Smooth muscle cell of the brain vasculature (primary cell): ENCODE measurements around the gene NTN1.

Experiments used
- DNase-seq: peaks from one replicate; pipeline ENCODE4 v3.0.0-alpha.2; 2012; ENCODE audit warnings: low read depth, low spot score

The NTN1 gene

GRCh38 chr17:9231449-9232154, 210.3 kb downstream of the NTN1 start:
- DNase-seq: no peak

DNA sequence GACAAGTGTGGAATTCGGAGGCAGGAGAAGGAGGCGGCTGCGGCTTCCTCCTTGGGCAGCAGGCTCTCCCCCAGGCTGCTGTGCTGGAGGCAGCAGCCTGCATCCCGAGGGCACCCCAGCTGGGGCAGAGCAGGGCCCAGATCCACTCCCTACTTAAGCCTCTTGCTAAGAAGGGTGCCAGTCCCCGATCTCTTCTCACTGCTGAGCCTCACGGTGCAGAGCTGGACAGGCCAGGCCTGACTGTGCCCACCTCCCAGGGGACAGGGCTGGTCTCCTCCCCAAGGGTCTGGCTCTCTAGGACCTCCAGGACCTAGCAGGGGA, 210.8 kb downstream of the NTN1 start:
- DNase-seq: no peak

DNA sequence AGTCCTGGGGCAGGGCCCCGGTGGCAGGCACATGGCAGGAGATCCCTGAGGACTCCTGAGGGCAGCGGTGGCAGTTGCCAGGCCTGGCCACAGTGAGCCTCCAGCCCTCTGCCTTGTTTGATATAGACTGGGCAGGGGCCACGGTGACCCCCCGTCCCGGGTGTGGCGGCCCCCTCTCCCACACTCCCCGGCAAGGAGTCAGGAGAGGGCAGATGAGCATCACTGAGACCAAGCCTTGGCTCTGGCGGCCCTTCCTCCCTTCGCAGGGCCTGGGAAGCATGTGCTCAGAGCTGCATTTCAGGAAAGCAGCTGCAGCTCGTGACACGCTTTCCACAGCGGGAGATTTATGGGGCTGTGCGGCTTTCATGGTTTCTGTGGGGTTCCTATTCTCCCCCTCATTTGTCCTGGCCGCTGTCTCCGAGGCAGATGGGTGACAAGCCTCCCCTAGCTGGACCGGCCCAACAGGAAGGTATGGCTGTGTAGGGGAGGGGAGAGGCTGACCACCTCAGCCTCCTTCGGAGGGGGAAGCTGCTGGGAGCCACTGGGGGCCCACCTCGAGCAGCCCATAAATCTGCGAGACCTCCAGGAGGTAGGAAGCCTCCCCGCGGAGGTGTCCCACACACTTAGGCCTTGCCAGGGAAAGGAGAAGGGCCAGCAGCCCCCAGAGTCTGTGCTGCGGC, 211.4 kb downstream of the NTN1 start:
- no peak for DNase-seq

DNA sequence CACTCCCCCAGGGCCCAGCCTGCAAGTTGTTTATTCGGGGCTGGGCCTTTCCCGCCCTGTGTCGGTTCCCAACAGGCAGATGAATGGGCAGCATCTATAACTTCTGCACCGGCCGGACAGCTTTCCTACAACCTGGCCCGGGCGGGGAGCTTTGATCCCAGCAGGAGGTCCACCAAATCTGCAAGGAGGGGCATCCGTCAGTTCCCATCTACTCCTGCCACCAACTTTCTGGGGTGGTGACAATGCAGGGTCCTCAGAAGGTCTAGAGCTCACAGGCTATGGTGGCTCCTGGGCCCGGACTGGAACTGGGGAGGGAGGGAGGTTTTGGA, 211.9 kb downstream of the NTN1 start:
- DNase-seq: no peak

GRCh38 chr17:9233761-9234160, 212.5 kb downstream of the NTN1 start:
- no peak for DNase-seq

GRCh38 chr17:9234389-9234945, 213.2 kb downstream of the NTN1 start:
- no peak for DNase-seq

DNA sequence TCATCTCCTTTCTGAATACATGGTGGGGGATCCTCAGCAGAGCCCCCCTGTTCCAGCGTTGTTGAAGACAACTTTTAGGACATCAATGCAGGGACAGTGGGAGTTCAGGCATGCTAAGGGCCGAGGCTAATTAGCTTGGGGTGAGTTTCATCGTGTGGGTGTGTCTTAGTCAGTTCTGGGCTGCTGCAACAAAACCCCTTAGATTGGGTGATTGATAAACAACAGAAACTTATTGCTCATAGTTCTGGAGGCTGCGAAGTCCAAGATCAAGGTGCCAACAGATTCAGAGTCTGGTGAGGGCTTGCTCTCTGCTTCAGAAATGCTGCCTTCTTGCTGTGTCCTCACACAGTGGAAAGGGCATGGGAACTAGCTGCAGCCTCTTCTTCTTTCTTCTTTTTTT, 214.0 kb downstream of the NTN1 start:
- DNase-seq: no peak

DNA sequence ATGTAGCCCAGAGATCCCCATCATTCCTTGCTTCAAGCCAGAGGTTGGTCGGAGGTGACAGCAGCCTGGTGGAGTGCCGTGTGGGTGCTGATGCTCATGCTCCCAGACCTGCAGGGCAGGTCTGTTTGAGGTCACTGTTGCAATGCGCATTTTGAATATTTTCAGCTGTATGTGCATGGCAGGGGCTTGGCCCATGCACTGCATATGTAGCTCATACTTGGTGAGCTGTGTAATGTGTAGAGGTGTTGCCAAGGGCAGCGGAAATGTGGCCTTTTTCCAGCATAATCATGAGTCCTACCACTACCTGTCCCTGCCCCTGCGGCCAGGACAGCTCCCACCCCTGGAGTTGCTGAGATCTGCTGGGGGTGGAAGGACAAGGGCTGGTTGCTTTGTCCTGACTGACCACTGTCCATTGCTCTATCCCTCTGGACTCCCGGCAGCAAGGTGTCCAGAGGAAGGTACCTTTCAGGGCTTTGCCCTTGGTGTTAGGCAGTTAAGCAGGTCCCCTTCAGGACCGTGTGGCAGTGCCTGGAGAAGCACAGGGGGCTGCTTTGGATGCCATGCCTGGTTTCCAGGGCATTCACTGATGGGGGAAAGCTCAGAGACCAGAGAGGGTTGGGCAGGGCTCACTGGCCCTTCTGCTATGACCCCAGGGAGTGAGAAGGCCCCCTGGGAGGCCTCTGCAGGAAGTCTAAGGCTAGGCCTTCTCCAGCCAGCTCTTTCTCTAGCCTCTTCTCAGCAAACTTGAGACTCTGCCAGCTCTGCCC, 215.2 kb downstream of the NTN1 start:
- DNase-seq: no peak

DNA sequence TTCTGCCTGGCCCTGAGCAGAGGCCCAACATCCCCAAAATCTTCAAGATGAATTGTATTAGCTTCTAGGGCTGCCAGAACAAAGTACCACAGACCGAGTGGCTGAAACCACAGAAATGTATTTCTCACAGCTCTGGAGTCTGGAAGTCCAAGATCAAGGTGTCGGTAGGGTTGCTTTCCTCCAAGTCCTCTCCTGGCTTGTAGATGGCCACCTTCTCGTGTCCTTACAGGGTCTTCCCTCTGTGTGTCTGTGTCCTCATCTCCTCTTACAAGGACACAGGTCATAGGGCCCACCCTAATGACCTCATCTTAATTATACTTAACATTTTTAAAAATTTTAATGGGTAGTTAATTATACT, 215.7 kb downstream of the NTN1 start:
- no peak for DNase-seq

- no peak for DNase-seq
These were observed 216.5 kb downstream of the NTN1 start for GRCh38 chr17:9237661-9238301.

- DNase-seq: no peak
These were observed 217.3 kb downstream of the NTN1 start for GRCh38 chr17:9238340-9239245.

GRCh38 chr17:9239246-9239792, 218.0 kb downstream of the NTN1 start:
- no peak for DNase-seq

DNA sequence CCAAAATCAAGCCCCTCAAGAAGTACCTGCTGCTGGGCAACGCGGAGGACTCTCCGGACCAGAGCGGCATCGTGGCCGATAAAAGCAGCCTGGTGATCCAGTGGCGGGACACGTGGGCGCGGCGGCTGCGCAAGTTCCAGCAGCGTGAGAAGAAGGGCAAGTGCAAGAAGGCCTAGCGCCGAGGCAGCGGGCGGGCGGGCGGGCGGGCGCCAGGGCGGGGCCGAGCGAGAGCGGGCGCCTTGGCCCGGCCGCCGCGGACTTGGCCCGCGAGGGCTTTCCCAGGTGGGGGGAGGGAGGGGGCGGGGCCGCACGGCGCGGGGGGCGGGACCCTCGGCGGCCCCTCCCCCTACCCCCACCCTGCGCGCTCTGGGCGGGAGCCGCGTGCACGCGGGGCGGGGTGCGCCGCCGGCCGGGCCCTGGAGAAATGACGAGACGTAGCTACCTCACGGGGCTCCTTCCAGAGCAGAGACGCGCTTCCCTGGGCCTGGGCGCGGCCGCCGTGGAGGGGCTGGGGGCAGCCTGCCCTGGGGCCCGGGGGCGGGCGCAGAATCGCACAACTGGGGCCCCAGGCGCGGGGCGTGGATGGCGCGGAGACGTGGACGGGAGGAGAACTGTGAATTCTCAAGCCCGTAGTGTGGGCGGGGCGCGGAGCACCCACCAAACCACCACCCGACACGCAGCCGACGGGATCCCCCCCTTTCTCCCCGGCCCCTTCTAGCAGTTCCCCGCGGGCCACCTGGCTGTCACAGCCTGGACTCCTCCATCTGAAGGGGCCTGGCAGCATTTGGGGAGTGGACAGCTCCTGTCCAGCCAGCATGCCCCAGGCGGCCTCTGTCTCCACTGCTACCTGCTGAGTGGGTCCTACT, 218.7 kb downstream of the NTN1 start:
- no peak for DNase-seq

DNA sequence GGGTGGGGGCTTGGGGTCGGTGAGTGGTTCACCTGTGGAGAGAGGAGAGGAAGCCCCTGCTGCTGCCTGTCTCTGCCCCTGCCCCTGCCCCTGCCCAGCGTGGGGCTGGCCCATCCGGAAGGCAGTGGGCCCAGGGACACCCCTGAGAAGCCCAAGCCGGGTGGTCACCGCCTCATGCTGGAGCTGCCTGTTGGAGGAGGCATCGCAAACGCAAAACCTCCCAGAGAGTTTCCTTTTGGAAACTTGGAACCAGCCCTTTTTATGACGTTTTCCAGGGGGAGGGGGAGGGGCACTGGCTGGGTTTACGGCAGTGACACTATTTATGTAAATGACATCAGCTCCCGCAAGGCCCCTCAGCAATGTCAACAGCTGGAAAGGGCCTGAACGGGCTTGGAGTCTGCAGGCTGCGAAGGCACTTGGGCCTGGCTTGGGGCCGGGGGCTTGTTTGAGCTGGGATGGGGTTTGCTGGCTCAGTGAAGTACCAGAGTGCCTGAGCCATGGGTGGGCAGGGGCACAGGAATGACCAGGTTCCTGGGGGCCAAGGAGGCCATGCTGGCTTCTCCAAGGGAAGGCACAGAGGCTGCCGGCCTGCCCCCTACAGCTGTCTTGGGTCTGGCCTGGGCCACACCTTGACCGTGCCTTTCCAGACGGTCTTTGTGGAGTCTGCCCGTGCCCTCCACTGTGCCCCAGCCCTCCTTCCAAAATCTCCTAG, 219.5 kb downstream of the NTN1 start:
- no peak for DNase-seq

DNA sequence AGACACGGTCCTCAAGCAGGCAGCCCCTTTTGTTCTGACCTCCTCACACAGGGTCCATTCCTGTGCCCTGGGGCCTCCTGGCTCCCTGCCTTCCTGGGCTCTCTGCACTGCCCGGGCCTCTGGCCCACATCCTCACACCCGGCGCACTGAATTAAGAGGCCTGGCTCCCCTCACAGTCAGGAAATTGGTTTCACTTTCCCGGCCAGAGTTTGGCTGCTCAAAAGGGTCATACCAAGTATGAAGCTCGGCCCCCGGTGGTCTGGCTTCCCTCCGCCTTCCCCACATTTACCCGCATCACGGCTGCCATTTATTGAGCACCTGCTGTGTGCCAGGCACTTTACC, 220.0 kb downstream of the NTN1 start:
- DNase-seq: no peak

- DNase-seq: no peak
These were observed 220.6 kb downstream of the NTN1 start for GRCh38 chr17:9241774-9242496.

DNA sequence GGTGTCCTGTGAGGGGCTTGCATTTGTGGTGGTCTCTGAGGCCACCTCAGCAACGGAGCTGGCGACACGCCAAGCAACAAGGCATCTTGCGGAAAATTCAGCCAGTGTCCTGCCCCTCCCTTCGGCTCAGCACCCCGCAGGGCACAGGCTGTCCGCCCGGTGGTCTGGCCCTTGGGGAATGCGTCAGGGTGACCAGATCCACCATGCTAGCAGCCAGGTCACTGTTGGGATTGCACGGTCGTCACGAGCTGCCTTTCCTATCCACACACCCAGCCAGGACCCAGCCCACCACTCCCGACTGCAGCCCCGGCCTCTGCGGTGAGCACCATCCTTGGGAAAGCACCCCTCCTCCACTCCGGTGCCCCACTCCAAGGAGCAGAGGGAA, 221.2 kb downstream of the NTN1 start:
- DNase-seq: no peak

DNA sequence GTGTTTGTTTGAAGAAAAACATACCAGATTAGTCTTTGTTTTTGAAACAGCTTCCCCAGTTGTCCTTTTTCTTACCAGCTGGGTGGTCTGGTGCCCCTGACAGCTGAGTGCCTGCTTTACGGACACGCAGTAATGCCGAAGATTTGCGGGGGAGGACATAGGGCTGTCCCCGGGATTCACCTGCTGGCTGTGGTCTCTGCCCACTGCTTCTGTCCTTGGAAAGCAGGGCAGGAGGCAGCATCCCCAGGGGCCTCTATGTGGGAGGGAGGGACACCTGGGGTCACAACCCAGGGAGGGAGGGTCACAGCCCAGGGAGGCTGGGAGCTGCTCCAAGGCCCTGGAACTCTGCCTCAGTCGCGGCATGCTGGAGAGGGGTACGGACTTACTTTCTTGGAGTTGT, 221.7 kb downstream of the NTN1 start:
- DNase-seq: no peak
